HepG2 (cell line): Measurements from ENCODE around the gene SACS.

Experiments used
- CC2D1A ChIP-seq: sonication (generic); formaldehyde crosslinking; IDR thresholded peaks from 2 replicates; pipeline ENCODE4 v1.8.1; 2023; ENCODE audit warnings: mild to moderate bottlenecking, missing genetic modification reagents
- KLF13 ChIP-seq: sonication (generic); formaldehyde crosslinking; IDR thresholded peaks from 2 replicates; pipeline ENCODE4 v1.4.0; 2020; ENCODE audit warnings: mild to moderate bottlenecking, missing genetic modification reagents
- ZNF143 ChIP-seq: sonication (generic); formaldehyde crosslinking; IDR thresholded peaks from 2 replicates; pipeline ENCODE4 v1.4.0; 2020; ENCODE audit warnings: missing genetic modification reagents
- TF ChIP-seq, protein P1 (sequence below): sonication (generic); formaldehyde crosslinking; IDR thresholded peaks from 2 replicates; pipeline ENCODE4 v1.5.0; 2020; ENCODE audit warnings: mild to moderate bottlenecking, missing genetic modification reagents

DNA sequence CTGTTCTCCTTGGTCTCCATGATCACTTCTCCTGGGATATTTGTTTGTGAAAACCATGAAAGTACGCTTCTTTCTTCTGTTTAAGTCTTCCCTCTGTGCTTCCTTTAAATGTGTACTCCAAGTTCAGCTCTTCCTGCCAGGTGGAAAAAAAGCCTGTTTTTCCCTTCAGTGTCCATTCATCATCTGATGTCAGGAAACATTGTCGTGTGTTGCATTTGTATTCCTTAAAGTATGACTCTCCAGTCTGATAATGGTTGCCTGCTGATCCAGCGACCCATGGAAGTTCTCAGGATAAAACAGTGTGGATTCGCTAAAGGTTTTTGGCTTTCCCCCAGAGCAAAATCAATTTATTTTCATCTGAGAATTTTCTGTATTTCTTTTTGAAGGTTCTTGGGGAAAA lies 22.3 kb downstream of the SACS start:
- TF ChIP-seq ZNF143 (CRISPR knock-in tag) (no peak), CC2D1A (CRISPR knock-in tag) (no peak), KLF13 (no peak)
- TF ChIP-seq, protein P1, sequence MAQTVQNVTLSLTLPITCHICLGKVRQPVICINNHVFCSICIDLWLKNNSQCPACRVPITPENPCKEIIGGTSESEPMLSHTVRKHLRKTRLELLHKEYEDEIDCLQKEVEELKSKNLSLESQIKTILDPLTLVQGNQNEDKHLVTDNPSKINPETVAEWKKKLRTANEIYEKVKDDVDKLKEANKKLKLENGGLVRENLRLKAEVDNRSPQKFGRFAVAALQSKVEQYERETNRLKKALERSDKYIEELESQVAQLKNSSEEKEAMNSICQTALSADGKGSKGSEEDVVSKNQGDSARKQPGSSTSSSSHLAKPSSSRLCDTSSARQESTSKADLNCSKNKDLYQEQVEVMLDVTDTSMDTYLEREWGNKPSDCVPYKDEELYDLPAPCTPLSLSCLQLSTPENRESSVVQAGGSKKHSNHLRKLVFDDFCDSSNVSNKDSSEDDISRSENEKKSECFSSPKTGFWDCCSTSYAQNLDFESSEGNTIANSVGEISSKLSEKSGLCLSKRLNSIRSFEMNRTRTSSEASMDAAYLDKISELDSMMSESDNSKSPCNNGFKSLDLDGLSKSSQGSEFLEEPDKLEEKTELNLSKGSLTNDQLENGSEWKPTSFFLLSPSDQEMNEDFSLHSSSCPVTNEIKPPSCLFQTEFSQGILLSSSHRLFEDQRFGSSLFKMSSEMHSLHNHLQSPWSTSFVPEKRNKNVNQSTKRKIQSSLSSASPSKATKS (CRISPR knock-in tag) = no peak
